Cardiac fibroblast (primary cell): ENCODE measurements around the gene WDR59.
A peak's percentile ranks its signal among the peaks of the same experiment; 100 is the strongest.

Experiments
- DNase-seq, 2 donors: peaks; one replicate each; pipeline versions ENCODE4 v3.0.0 to v3.0.0-alpha.2; 2010; ENCODE audit warnings: low read depth in 2 of 2
- H3K4me3 ChIP-seq, 2 donors: replicated peaks in 1 of 2; 1 replicate in 1 of 2; 2 replicates in 1 of 2; pipeline ENCODE4 v1.5.1; 2011; ENCODE audit warnings: low read depth in 2 of 2, low read length in 2 of 2, mild to moderate bottlenecking in 2 of 2, moderate library complexity in 1 of 2
- TF ChIP-seq, protein P1 (sequence below): IDR thresholded peaks from one replicate; pipeline ENCODE4 v1.5.1; 2011; ENCODE audit warnings: low read depth, mild to moderate bottlenecking, low read length, inconsistent platforms

Gene WDR59

DNA sequence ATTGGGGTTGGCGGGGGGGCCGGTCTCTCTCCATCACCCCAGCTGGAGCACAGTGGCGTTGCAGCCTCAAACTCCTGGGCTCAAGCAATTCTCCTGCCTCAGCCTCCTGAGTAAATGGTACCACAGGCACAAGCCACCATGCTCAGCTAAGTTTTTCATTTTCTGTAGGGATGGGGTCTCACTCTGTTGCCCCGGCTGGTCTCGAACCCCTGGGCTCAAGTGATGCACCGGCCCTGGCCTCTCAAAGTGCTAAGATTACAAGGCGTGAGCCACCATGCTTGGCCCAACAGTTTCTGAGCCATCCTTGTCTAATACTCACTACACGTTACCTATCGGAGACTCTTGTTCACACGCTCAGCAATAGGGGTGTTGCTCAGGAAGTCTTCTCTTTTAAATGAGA lies 11.6 kb downstream of the WDR59 start:
- TF ChIP-seq, protein P1, sequence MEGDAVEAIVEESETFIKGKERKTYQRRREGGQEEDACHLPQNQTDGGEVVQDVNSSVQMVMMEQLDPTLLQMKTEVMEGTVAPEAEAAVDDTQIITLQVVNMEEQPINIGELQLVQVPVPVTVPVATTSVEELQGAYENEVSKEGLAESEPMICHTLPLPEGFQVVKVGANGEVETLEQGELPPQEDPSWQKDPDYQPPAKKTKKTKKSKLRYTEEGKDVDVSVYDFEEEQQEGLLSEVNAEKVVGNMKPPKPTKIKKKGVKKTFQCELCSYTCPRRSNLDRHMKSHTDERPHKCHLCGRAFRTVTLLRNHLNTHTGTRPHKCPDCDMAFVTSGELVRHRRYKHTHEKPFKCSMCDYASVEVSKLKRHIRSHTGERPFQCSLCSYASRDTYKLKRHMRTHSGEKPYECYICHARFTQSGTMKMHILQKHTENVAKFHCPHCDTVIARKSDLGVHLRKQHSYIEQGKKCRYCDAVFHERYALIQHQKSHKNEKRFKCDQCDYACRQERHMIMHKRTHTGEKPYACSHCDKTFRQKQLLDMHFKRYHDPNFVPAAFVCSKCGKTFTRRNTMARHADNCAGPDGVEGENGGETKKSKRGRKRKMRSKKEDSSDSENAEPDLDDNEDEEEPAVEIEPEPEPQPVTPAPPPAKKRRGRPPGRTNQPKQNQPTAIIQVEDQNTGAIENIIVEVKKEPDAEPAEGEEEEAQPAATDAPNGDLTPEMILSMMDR, result peak; percentile 3
- no peak for DNase-seq
- H3K4me3 ChIP-seq, result no peak overlapping the region

- no peak overlapping the region for H3K4me3 ChIP-seq
- TF ChIP-seq, protein P1, result no peak
- DNase-seq, result no peak
These were observed 30.2 kb downstream of the WDR59 start for GRCh38 chr16:74954763-74955162.

GRCh38 chr16:74951681-74952080 lies 33.2 kb downstream of the WDR59 start:
- DNase-seq, result no peak
- TF ChIP-seq, protein P1, result no peak
- H3K4me3 ChIP-seq, result no peak overlapping the region

DNA sequence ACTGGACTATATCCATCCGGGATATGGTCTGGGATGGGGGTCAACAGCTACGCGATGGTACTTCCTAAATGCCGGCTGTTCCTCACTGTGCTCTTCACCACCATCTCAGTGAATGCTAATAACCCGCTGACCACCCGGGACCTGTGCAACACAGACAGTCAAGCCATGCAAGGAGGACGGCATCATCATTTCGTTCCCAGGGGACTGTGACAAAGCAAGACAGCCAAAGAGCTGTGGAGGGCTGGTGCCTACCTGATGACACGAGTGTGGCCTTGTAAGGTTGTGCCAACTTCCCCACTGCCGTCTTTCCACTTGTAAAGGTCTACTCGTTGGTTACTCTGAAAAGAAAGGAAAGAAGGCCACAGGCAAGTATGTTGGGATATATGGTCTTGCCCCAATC lies 33.7 kb downstream of the WDR59 start:
- no peak overlapping the region for H3K4me3 ChIP-seq
- TF ChIP-seq, protein P1, result no peak
- DNase-seq, result no peak

DNA sequence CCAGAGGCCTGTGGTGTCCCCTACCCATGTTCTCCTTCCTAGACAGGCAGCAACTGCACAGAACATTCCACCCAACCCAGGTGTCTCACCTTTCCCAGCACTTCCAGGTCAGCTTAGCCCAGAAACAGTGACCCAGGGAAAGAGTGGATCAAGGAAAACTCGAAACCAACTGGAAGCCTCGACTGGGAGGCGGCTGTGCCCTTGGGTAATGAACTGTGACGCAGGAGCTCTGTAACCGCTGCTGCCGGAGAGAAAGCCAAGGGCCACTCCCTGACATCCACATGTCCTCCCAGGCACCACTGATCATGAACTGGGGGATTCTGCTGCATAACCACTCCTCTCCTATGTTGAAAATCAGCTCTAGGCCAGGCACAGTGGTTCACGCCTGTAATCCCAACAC lies 34.4 kb downstream of the WDR59 start:
- no peak overlapping the region for H3K4me3 ChIP-seq
- TF ChIP-seq, protein P1, result no peak
- DNase-seq, result no peak

GRCh38 chr16:74949309-74949708 lies 35.6 kb downstream of the WDR59 start:
- DNase-seq, result no peak
- TF ChIP-seq, protein P1, result no peak
- no peak overlapping the region for H3K4me3 ChIP-seq

GRCh38 chr16:74944466-74944865 lies 40.5 kb downstream of the WDR59 start:
- TF ChIP-seq, protein P1, result no peak
- no peak overlapping the region for H3K4me3 ChIP-seq
- DNase-seq, result no peak
